ENCODE measurements around the gene PTS. TPM values are rescaled to one million over a fixed set of nuclear protein-coding genes. Genes with fewer than 3 reads are reported as not detected.

PTS gene
- total and polyA plus RNA-seq, 12 donors, result 22.5 to 75.0 (median 27.7) TPM

DNA sequence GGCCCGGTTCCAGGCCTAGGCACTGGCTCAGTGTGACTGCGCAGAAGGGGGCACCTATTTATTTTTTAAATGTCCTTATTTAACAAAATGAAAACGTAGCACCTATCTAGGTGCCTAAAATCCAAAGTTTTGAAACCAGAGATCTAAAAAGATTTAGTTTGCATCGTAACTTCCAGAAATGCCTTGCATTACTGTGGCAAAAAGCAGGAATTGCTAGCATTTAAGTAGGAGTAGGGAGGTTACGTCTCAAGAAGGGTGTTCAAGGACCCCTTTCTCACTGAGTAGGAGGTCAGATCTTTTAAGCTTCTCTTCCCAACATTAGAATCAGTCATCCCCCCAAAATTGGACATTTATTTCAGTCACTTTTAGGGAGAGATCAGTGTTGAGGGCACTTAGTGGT lies 42.2 kb downstream of the PTS start:
- TF ChIP-seq, protein P1, sequence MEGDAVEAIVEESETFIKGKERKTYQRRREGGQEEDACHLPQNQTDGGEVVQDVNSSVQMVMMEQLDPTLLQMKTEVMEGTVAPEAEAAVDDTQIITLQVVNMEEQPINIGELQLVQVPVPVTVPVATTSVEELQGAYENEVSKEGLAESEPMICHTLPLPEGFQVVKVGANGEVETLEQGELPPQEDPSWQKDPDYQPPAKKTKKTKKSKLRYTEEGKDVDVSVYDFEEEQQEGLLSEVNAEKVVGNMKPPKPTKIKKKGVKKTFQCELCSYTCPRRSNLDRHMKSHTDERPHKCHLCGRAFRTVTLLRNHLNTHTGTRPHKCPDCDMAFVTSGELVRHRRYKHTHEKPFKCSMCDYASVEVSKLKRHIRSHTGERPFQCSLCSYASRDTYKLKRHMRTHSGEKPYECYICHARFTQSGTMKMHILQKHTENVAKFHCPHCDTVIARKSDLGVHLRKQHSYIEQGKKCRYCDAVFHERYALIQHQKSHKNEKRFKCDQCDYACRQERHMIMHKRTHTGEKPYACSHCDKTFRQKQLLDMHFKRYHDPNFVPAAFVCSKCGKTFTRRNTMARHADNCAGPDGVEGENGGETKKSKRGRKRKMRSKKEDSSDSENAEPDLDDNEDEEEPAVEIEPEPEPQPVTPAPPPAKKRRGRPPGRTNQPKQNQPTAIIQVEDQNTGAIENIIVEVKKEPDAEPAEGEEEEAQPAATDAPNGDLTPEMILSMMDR (IDR thresholded peaks at IDR 0.05), result no peak

DNA sequence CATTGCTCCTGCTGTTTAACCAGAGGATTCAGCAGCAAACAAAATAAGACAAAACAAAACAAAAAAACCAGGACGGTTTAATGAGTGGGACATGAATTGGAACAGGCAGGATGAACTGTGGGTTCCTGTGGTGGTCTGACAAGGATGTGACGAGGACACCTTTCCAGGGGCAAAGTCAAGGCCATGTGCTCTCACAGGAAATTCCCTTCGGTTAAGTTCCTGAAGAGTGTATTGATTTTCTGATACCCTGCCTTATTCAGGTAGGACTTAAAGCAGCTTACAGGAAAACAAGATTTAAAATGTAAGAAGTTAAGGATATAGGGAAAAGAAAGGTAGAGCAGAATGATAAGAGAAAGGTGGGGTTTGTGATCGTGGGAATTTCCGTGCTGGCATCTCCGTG lies 42.9 kb downstream of the PTS start:
- peaks cover 0 to 24% (median 0%) of the 10 kb centered on the region in 9 donors for H3K4me1 ChIP-seq
- 67 to 82% methylated on average over 6 of the region's 6 CpGs for WGBS, 2 donors
- no peak overlapping the region for H3K27ac ChIP-seq
- TF ChIP-seq, protein P1 (IDR thresholded peaks at IDR 0.05), result no peak
- ATAC-seq, result no peak
- DNase-seq, result no peak
- no peak overlapping the region for H3K4me3 ChIP-seq
- H3K27me3 ChIP-seq, result no peaks in the 10 kb centered on the region
- H3K36me3 ChIP-seq, result no peaks in the 10 kb centered on the region
- intact Hi-C loops (cut with DNase I), result no loop called here
- H3K9me3 ChIP-seq, result no peaks in the 10 kb centered on the region

More for the DNA sequence above, 42.2 kb downstream of the PTS start:
- WGBS, 2 donors, result 79 to 96% methylated on average over 5 of the region's 5 CpGs
- intact Hi-C loops (cut with DNase I), result no loop called here
- ATAC-seq, result no peak
- Histone ChIP-seq H3K4me1 (peaks cover 0 to 24% (median 0%) of the 10 kb centered on the region in 9 donors), H3K4me3 (no peak overlapping the region), H3K27ac (no peak overlapping the region), H3K9me3 (no peaks in the 10 kb centered on the region), H3K27me3 (no peaks in the 10 kb centered on the region), H3K36me3 (no peaks in the 10 kb centered on the region)
- DNase-seq, result no peak

DNA sequence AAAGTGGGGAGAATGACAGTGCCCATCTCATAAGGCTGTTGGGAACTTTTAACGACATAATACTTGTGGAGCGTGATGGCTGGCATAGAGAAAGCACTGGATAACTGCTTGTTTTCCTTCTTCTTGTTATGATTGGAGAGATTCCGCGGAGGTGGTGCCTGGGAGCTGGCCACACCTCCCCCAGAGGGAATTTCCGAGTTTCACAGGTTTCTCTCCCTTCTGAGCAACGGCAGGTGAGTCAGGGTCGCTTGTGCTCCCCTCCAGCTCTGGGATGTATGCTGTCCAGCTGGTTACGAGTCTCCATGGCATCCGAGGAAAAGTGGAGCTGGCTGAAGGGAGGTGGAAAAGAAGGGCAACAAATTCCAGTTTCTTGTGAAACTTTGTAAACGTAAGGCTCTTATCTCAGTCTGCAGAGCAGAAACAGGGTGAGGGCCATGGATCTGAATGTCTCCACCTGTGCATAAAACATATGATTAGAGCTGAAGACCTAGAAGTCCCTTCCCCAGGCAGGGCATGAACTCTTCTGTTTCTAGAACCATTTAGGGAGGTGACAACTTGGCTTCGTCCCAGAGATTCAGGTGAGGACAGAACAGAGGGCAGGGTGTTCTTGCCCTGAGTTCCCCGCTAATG lies 44.4 kb downstream of the PTS start:
- no peak for ATAC-seq
- WGBS, 2 donors, result 71 to 72% methylated on average over 12 of the region's 12 CpGs

DNA sequence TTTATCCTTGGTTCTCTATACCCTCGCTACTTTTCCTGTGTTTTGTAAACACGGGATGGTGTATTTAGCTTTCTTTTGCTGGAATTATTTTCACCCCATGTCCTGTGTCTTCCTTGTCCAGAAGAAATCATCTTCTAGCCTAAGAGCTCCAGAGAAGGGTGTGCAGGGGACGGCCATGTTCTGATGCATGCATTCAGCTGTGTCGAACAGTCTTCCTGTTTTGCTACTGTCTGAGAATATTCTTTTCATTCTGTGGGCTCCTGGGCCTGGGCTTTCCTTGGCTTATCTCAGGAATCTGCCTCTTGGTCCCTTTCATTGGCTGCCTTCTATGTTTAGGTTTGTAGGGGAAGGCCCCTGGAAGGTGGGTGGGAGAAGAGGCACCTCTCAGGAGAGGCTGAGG lies 45.0 kb downstream of the PTS start:
- 87 to 98% methylated on average over 4 of the region's 4 CpGs for WGBS, 2 donors
- H3K9me3 ChIP-seq, result no peaks in the 10 kb centered on the region
- H3K4me3 ChIP-seq, result no peak overlapping the region
- TF ChIP-seq, protein P1 (IDR thresholded peaks at IDR 0.05), result no peak
- ATAC-seq, result no peak
- H3K4me1 ChIP-seq, result peaks cover 0 to 11% (median 0%) of the 10 kb centered on the region in 9 donors
- no peaks in the 10 kb centered on the region for H3K36me3 ChIP-seq
- no peaks in the 10 kb centered on the region for H3K27me3 ChIP-seq
- intact Hi-C loops (cut with DNase I), result loop anchor here in 1 of 10 donors (10.0 kb wide), 1 partner anchor 156 kb away; no protein-coding TSS in a partner anchor
- no peak overlapping the region for H3K27ac ChIP-seq
- no peak for DNase-seq

More for the DNA sequence above, 44.4 kb downstream of the PTS start:
- H3K4me3 ChIP-seq, result no peak overlapping the region
- TF ChIP-seq, protein P1 (IDR thresholded peaks at IDR 0.05), result no peak
- H3K4me1 ChIP-seq, result peaks cover 0 to 14% (median 0%) of the 10 kb centered on the region in 9 donors
- intact Hi-C loops (cut with DNase I), result loop anchor here in 1 of 10 donors (10.0 kb wide), 1 partner anchor 156 kb away; no protein-coding TSS in a partner anchor
- no peaks in the 10 kb centered on the region for H3K9me3 ChIP-seq
- no peaks in the 10 kb centered on the region for H3K36me3 ChIP-seq
- no peak for DNase-seq
- no peak overlapping the region for H3K27ac ChIP-seq
- no peaks in the 10 kb centered on the region for H3K27me3 ChIP-seq

Data from heart right ventricle (tissue), 16 donors.